Thoracic aorta endothelial cell (primary cell): ENCODE results near the gene DNAJB2. TPM values are rescaled to one million over a fixed set of nuclear protein-coding genes. Genes with fewer than 3 reads are reported as not detected.

Experiments
- small RNA-seq: library from RNA; depleted of rRNA; stranded (forward); fragments of <200 nt; gene quantifications from one replicate; pipeline ENCODE3, GENCODE V24; 2012
- total RNA-seq: library from RNA; depleted of rRNA; stranded (reverse); fragments of >200 nt; gene quantifications from 2 replicates; pipeline ENCODE4 v1.2.3, GENCODE V29; 2012

DNAJB2 gene
- total RNA-seq, result 13.7 and 15.4 TPM in 2 replicates

DNA sequence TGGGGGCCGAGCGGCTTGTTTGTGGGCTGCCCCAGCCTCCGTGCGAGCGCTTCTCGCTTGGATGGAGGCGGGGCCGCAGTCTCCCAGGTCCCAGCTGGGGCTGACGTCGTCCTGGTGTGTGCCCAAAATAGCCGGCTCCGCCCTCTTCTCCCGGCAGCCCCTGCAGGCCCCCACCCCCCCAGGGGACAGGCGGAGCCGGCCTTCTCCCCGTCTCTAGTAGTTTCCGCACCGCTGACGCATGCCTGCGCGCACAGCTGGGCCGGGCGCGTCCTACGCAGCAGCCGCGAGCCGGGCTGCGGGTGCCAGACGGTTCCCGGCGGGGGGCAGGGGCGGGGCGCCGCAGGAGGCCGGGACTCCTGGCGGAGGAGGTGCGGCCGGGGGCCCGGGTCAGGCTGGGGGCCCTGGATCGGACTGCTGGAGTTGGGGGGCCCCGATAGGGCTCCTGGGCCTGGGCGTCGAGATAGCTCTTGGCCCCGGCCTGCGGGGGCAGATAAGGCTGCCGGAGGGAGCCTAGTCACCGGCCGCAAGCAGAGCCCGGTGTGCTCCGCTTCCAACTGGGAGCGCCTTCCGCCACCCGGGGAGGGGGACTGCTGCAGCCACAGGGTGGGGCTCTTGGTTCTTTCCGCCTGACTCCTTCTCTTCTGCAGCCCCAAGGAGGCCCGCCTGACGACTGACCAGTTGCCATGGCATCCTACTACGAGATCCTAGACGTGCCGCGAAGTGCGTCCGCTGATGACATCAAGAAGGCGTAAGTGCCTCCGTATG is at the start of gene DNAJB2:
DNAJB2 (plus strand) TSS at position 216 of the 765 bp plus-strand sequence; CDS start at position 684, 468 bp downstream.

GRCh38 chr2:219245148-219245898 is 33.8 kb upstream of the DNAJB2 start, which contains the start of the genes GLB1L and STK16:
Gene GLB1L, minus strand, starts transcription at chr2:219245444. Its CDS starts 1,871 bp downstream, at chr2:219243573.
Gene STK16, plus strand, starts transcription at chr2:219245479. Its CDS starts 521 bp downstream, at chr2:219246000.

DNA sequence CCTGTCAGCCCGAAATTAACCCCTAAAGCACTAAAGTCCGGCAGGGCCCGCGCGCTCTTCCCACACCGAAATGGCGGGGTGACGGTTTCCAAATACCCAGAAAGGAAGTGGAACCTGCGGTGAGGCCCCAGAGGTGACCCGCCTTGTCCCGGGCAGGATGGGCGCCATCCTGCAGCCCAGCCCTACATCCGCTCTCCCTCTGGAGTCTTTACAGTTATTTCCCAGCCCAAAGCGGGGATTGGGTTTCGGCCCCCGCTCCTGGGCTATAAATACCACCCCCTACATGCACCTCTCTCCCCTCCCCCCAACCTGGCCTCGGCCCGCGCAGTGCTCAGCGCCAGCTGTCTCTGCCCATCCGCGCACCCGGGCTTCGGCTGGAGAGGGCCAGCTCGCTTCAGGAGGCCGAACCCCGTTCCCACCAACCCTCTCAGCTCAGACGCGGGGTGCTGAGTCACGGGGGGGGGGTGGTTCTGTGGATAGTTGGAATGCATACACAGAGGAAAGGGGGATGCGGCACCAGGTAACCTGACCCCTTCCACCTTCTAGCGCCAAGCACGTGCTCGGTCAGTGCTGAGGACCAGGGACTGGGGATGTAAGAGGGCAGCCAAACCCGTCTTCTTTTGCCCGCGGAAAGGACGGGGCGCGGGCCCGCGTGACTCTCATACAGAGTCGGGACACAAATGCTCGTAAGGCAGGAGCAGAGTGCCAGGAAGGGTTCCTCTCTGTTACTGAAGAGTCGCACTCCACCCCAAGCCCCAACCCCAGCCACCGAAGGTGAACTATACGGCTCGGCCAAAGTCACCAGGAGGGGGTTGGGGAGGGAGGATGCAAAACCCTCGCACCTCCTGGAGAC is 26.0 kb upstream of the DNAJB2 start, which contains the start of gene TUBA4B:
TUBA4B (plus strand) TSS at position 344 of the 853 bp plus-strand sequence; CDS start at position 509, 165 bp downstream.

GRCh38 chr2:219253753-219254589 is 25.2 kb upstream of the DNAJB2 start, which contains the start of gene TUBA4A:
Gene TUBA4A, minus strand, starts transcription at chr2:219253918. Its CDS starts 60 bp downstream, at chr2:219253858.

GRCh38 chr2:219309278-219309677 is 30.1 kb downstream of the DNAJB2 start, which contains the start of gene PTPRN:
Gene PTPRN, minus strand, starts transcription at chr2:219309401. Its CDS starts 69 bp downstream, at chr2:219309332.

DNA sequence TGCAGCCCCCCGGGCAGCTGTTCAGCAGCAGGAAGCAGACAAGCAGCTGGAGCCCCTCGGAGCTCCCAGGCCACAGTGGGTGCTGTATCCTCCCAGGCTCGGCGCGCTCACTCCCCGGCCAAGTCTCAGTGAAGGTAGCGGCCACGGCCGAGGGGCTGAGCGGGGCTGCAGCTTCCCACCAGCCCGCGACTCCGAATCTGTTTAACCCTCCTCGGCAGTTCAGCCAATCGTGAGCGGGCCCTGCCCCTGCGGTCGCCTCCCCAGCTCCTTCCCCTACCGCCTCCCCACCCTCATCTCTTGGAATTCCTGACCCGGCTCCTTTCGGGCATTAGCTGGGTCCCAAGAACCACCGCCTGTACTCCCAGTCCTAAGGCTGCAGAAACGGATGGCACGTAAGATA is 53.4 kb downstream of the DNAJB2 start, which contains the start of gene RESP18:
RESP18 (minus strand) TSS at position 203 of the 400 bp plus-strand sequence.

Small RNAs within 50 kb of the gene (small RNA-seq; reads per million reads assigned to genes)
- not detected for gene MIR153-1

Other genes starting within 250 kb of the DNAJB2 start
- not detected in 2 replicates for gene CFAP65, start 237.8 kb upstream of the DNAJB2 start, total RNA-seq
- 0.13 TPM in 1 of 2 replicates, not detected in the other for gene IHH, start 218.4 kb upstream of the DNAJB2 start, total RNA-seq
- gene NHEJ1, start 118.6 kb upstream of the DNAJB2 start, total RNA-seq, result 21.4 and 21.9 TPM in 2 replicates
- 1.8 and 2.1 TPM in 2 replicates for gene SLC23A3, start 109.3 kb upstream of the DNAJB2 start, total RNA-seq
- gene CNPPD1, start 102.4 kb upstream of the DNAJB2 start, total RNA-seq, result 19.5 and 20.2 TPM in 2 replicates
- gene RETREG2, start 101.1 kb upstream of the DNAJB2 start, total RNA-seq, result 46.5 and 54.5 TPM in 2 replicates
- gene ZFAND2B, start 72.6 kb upstream of the DNAJB2 start, total RNA-seq, result 13.8 and 13.9 TPM in 2 replicates
- gene ABCB6, start 60.4 kb upstream of the DNAJB2 start, total RNA-seq, result 22.3 and 25.8 TPM in 2 replicates
- 39.1 and 67.8 TPM in 2 replicates for gene ATG9A, start 49.7 kb upstream of the DNAJB2 start, total RNA-seq
- 29.2 and 29.9 TPM in 2 replicates for gene ANKZF1, start 49.6 kb upstream of the DNAJB2 start, total RNA-seq
- 5.0 and 5.1 TPM in 2 replicates for gene GLB1L, start 33.9 kb upstream of the DNAJB2 start, total RNA-seq
- gene STK16, start 33.9 kb upstream of the DNAJB2 start, total RNA-seq, result 19.5 and 29.9 TPM in 2 replicates
- gene TUBA4B, start 26.1 kb upstream of the DNAJB2 start, total RNA-seq, result not detected in 2 replicates
- 50.7 and 51.4 TPM in 2 replicates for gene TUBA4A, start 25.4 kb upstream of the DNAJB2 start, total RNA-seq
- not detected in 2 replicates for gene PTPRN, start 30.0 kb downstream of the DNAJB2 start, total RNA-seq
- not detected in 2 replicates for gene RESP18, start 53.4 kb downstream of the DNAJB2 start, total RNA-seq
- gene DNPEP, start 108.5 kb downstream of the DNAJB2 start, total RNA-seq, result 29.8 and 40.6 TPM in 2 replicates
- not detected in 2 replicates for gene DES, start 139.0 kb downstream of the DNAJB2 start, total RNA-seq
- gene SPEG, start 155.5 kb downstream of the DNAJB2 start, total RNA-seq, result 0.43 and 0.80 TPM in 2 replicates
- 30.7 and 31.0 TPM in 2 replicates for gene GMPPA, start 219.5 kb downstream of the DNAJB2 start, total RNA-seq
- gene ASIC4, start 235.1 kb downstream of the DNAJB2 start, total RNA-seq, result not detected in 2 replicates